Ovary (tissue), 9 donors: ENCODE data around the gene GINM1. TPM values are rescaled to one million over a fixed set of nuclear protein-coding genes. Genes with fewer than 3 reads are reported as not detected.

ENCODE experiments used
- DNase-seq, 5 donors: peaks; one replicate each; pipeline ENCODE4 v3.0.0-alpha.2; 2019 to 2020
- H3K27ac ChIP-seq, 2 donors: fragments of 200-600 bp; one replicate each; pipeline versions ENCODE4 v1.5.1 to v1.8.0; 2019 to 2022
- H3K27me3 ChIP-seq: fragments of 200-600 bp; one replicate; pipeline ENCODE4 v1.8.0; 2022
- H3K36me3 ChIP-seq: fragments of 200-600 bp; sonication (generic); one replicate; pipeline ENCODE4 v1.5.1; 2019
- H3K4me1 ChIP-seq: one replicate; pipeline ENCODE4 v1.8.1; 2013; ENCODE audit warnings: mild to moderate bottlenecking, moderate library complexity; ENCODE audit not compliant: insufficient read depth
- H3K4me3 ChIP-seq: fragments of 200-600 bp; sonication (generic); one replicate; pipeline ENCODE4 v1.5.1; 2017
- H3K9me3 ChIP-seq, 2 donors: fragments of 200-600 bp in 1 of 2; sonication (generic) in 1 of 2; one replicate each; pipeline versions ENCODE4 v1.5.1 to v1.8.1; 2013 to 2019; ENCODE audit warnings: mild to moderate bottlenecking in 1 of 2, moderate library complexity in 1 of 2
- CTCF ChIP-seq, 3 donors: fragments of 450-650 bp in 2 of 3; fragments of 200-600 bp in 1 of 3; IDR thresholded peaks; one replicate each; pipeline versions ENCODE4 v1.5.1 to v1.8.0; 2016 to 2022; ENCODE audit warnings: antibody characterized with exemption in 3 of 3, mild to moderate bottlenecking in 1 of 3
- EP300 ChIP-seq: sonication (generic); formaldehyde crosslinking; IDR thresholded peaks from one replicate; pipeline ENCODE4 v1.6.1; 2017; ENCODE audit warnings: antibody characterized with exemption
- POLR2A ChIP-seq: fragments of 450-650 bp; IDR thresholded peaks from one replicate; pipeline ENCODE4 v1.6.1; 2017; ENCODE audit warnings: antibody characterized with exemption, mild to moderate bottlenecking, moderate library complexity
- WGBS, 3 donors: extraction: QIAGEN DNeasy Blood & Tissue Kit in 1 of 3; methylation state at CpG; one replicate each; pipeline versions ENCODE4 v1.1.5 to v1.1.7; 2013 to 2017; 5-methylcytosine and 5-hydroxymethylcytosine counted together
- intact Hi-C, 4 donors: fragments of 100-400 bp; cut with DNase I; formaldehyde crosslinking; loops; one replicate each; pipeline versions ENCODE4 v1.11.0 to v1.15.1; 2022 to 2023
- polyA plus RNA-seq, 2 donors: library from polyadenylated mRNA; stranded (reverse); fragments of 200-250 nt in 1 of 2; fragments of 350-450 nt in 1 of 2; fragmentation: Illumina TruSeq in 1 of 2; extraction: RNeasy Lipid Tissue Mini Kit (QIAGEN cat#74804) in 1 of 2; gene quantifications; one replicate each; pipeline ENCODE4 v1.2.3, GENCODE V29; 2013 to 2014
- total RNA-seq, 7 donors: library from RNA; depleted of rRNA in 2 of 7; stranded (reverse); fragments of >200 nt in 2 of 7; fragmentation: NEBNext Ultra II Directional in 3 of 7; extraction: Animal tissue kit (Norgen Biotek cat#: 25700) in 3 of 7; gene quantifications; one replicate each; pipeline versions ENCODE4 v1.1.0 to v1.2.4, GENCODE V29; 2016 to 2023
- donor health status: DM: no; HTN: no; CAD: no; lungs with moderate emphysema.
- donor health status: DM: no; HTN: no; CAD: no.
- donor health status: Bipolar disorder and iron deficiency.
- donor health status: DM: yes; HTN: yes; CAD: no.
- donor health status: DM: no; HTN: no; CAD: no.
- donor health status: DM: yes; HTN: yes; CAD: no.

Gene GINM1
- total and polyA plus RNA-seq, 9 donors: 50.4 to 82.6 (median 62.9) TPM

GRCh38 chr6:149593408-149593807, 27.2 kb downstream of the GINM1 start:
- Histone ChIP-seq H3K9me3 (no peaks in the 10 kb centered on the region), H3K36me3 (no peaks in the 10 kb centered on the region), H3K27me3 (no peaks in the 10 kb centered on the region), H3K4me3 (no peak overlapping the region), H3K4me1 (no peaks in the 10 kb centered on the region), H3K27ac (no peak overlapping the region)
- intact Hi-C loops: no loop called here
- TF ChIP-seq CTCF (IDR thresholded peaks at IDR 0.05): no peak
- no peak for TF ChIP-seq EP300
- no peak for TF ChIP-seq POLR2A
- WGBS, 3 donors: 98 to 100% (median 100%) methylated on average over 1 of the region's 1 CpG
- DNase-seq: no peak

GRCh38 chr6:149600508-149600907, 34.3 kb downstream of the GINM1 start:
- intact Hi-C loops: no loop called here
- no peaks in the 10 kb centered on the region for H3K9me3 ChIP-seq
- H3K27ac ChIP-seq: no peak overlapping the region
- no peaks in the 10 kb centered on the region for H3K4me1 ChIP-seq
- TF ChIP-seq POLR2A (no peak), CTCF (IDR thresholded peaks at IDR 0.05) (no peak), EP300 (no peak)
- H3K36me3 ChIP-seq: no peaks in the 10 kb centered on the region
- H3K4me3 ChIP-seq: no peak overlapping the region
- no peaks in the 10 kb centered on the region for H3K27me3 ChIP-seq
- 94 to 97% (median 95%) methylated on average over 4 of the region's 4 CpGs for WGBS, 3 donors
- no peak for DNase-seq

GRCh38 chr6:149608381-149608982, 42.3 kb downstream of the GINM1 start:
- no peak overlapping the region for H3K27ac ChIP-seq
- no peak overlapping the region for H3K4me3 ChIP-seq
- intact Hi-C loops: no loop called here
- no peak for DNase-seq
- H3K9me3 ChIP-seq: no peaks in the 10 kb centered on the region
- WGBS, 3 donors: 96% methylated on average over 7 of the region's 7 CpGs
- H3K36me3 ChIP-seq: no peaks in the 10 kb centered on the region
- no peaks in the 10 kb centered on the region for H3K4me1 ChIP-seq
- TF ChIP-seq POLR2A: no peak
- no peak for TF ChIP-seq EP300
- TF ChIP-seq CTCF (IDR thresholded peaks at IDR 0.05): no peak
- no peaks in the 10 kb centered on the region for H3K27me3 ChIP-seq

- DNase-seq: no peak
- H3K4me1 ChIP-seq: no peaks in the 10 kb centered on the region
- no peaks in the 10 kb centered on the region for H3K9me3 ChIP-seq
- H3K4me3 ChIP-seq: no peak overlapping the region
- intact Hi-C loops: no loop called here
- no peak for TF ChIP-seq POLR2A
- TF ChIP-seq EP300: no peak
- TF ChIP-seq CTCF (IDR thresholded peaks at IDR 0.05): no peak
- no peaks in the 10 kb centered on the region for H3K36me3 ChIP-seq
- WGBS, 3 donors: 90 to 94% (median 91%) methylated on average over 4 of the region's 4 CpGs
- H3K27me3 ChIP-seq: no peaks in the 10 kb centered on the region
- no peak overlapping the region for H3K27ac ChIP-seq
These were observed 48.2 kb downstream of the GINM1 start for GRCh38 chr6:149614337-149614736.
